ENCODE data around the gene XYLB.

DNA sequence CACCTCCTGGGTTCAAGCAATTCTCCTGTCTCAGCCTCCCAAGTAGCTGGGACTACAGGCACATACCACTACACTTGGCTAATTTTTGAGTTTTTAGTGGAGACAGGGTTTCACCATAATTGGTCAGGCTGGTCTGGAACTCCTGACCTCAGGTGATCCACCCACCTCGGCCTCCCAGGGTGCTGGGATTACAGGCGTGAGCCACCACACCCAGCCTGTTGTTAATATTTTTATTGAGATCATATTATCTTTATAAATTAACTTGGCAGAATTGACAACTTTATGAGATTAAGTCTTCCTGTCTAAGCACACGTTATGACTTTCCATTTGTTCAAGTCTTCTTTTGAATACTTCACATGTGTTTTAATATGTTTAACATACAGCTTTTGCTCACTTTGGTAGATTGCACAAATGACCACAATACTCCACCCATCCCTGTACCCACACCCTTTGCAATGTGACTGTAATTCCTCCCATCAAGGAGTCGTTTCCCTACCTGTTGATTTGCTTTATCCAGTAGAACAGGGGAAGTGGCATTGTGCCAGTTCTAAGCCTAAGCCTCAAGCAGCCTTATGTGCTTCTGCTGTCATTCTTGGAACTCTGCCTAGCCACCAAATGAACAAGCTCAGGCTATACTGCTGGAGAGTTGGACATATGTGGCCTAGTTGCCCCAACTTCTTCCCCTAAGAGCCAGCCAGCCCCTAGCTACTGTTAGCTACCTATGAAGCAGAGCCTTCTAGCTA, 8.2 kb downstream of the XYLB start:
- TF ChIP-seq POLR2G (IDR thresholded peaks at IDR 0.05; ENCODE audit: low read depth, low read length), result no peak
- TF ChIP-seq, protein P1, sequence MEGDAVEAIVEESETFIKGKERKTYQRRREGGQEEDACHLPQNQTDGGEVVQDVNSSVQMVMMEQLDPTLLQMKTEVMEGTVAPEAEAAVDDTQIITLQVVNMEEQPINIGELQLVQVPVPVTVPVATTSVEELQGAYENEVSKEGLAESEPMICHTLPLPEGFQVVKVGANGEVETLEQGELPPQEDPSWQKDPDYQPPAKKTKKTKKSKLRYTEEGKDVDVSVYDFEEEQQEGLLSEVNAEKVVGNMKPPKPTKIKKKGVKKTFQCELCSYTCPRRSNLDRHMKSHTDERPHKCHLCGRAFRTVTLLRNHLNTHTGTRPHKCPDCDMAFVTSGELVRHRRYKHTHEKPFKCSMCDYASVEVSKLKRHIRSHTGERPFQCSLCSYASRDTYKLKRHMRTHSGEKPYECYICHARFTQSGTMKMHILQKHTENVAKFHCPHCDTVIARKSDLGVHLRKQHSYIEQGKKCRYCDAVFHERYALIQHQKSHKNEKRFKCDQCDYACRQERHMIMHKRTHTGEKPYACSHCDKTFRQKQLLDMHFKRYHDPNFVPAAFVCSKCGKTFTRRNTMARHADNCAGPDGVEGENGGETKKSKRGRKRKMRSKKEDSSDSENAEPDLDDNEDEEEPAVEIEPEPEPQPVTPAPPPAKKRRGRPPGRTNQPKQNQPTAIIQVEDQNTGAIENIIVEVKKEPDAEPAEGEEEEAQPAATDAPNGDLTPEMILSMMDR (CRISPR knock-in tag; IDR thresholded peaks at IDR 0.05), result no peak
- TF ChIP-seq ZNF660 (CRISPR knock-in tag; IDR thresholded peaks at IDR 0.05; ENCODE audit: borderline replicate concordance, low read depth), result no peak
- TF ChIP-seq NCOA5 (CRISPR knock-in tag; IDR thresholded peaks at IDR 0.05), result no peak
- TF ChIP-seq, protein P2, sequence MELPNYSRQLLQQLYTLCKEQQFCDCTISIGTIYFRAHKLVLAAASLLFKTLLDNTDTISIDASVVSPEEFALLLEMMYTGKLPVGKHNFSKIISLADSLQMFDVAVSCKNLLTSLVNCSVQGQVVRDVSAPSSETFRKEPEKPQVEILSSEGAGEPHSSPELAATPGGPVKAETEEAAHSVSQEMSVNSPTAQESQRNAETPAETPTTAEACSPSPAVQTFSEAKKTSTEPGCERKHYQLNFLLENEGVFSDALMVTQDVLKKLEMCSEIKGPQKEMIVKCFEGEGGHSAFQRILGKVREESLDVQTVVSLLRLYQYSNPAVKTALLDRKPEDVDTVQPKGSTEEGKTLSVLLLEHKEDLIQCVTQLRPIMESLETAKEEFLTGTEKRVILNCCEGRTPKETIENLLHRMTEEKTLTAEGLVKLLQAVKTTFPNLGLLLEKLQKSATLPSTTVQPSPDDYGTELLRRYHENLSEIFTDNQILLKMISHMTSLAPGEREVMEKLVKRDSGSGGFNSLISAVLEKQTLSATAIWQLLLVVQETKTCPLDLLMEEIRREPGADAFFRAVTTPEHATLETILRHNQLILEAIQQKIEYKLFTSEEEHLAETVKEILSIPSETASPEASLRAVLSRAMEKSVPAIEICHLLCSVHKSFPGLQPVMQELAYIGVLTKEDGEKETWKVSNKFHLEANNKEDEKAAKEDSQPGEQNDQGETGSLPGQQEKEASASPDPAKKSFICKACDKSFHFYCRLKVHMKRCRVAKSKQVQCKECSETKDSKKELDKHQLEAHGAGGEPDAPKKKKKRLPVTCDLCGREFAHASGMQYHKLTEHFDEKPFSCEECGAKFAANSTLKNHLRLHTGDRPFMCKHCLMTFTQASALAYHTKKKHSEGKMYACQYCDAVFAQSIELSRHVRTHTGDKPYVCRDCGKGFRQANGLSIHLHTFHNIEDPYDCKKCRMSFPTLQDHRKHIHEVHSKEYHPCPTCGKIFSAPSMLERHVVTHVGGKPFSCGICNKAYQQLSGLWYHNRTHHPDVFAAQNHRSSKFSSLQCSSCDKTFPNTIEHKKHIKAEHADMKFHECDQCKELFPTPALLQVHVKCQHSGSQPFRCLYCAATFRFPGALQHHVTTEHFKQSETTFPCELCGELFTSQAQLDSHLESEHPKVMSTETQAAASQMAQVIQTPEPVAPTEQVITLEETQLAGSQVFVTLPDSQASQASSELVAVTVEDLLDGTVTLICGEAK (IDR thresholded peaks at IDR 0.05), result no peak
- TF ChIP-seq, protein P2 (CRISPR knock-in tag; IDR thresholded peaks at IDR 0.05), result no peak

Measured in HepG2 (cell line).